ENCODE measurements around the gene OR2J1.
"Not testable (repeated sequence)": the region's sequence is repeated elsewhere in the genome, so short reads cannot be mapped to it uniquely, and the experiment has no call there.

OR2J1 gene

GRCh38 chr6:29099190-29099589 is at the start of gene OR2J1:
Gene OR2J1 (plus strand): TSS chr6:29099490. CDS start chr6:29100943, 1,453 bp downstream.
- DNase-seq (ENCODE audit: low spot score): no peak

GRCh38 chr6:29051680-29052079 is 47.6 kb upstream of the OR2J1 start:
- no peak for DNase-seq (ENCODE audit: low spot score)

- DNase-seq (ENCODE audit: low spot score): peak; percentile 30
Observed at GRCh38 chr6:29071831-29072723, 27.2 kb upstream of the OR2J1 start.

- no peak for DNase-seq (ENCODE audit: low spot score)
Observed at GRCh38 chr6:29079203-29079602, 20.1 kb upstream of the OR2J1 start.

- DNase-seq (ENCODE audit: low spot score): no peak
Observed at GRCh38 chr6:29081312-29081711, 18.0 kb upstream of the OR2J1 start.

- no peak for DNase-seq (ENCODE audit: low spot score)
Observed at GRCh38 chr6:29082457-29082856, 16.8 kb upstream of the OR2J1 start.

- no peak for DNase-seq (ENCODE audit: low spot score)
Observed at GRCh38 chr6:29087213-29087612, 12.1 kb upstream of the OR2J1 start, which contains the start of gene OR2B3. Gene OR2B3 (minus strand): TSS chr6:29087313. CDS start chr6:29087248, 65 bp downstream.

- DNase-seq (ENCODE audit: low spot score): no peak
Observed at GRCh38 chr6:29092957-29093356, 6.3 kb upstream of the OR2J1 start.

GRCh38 chr6:29097803-29098202 is 1.5 kb upstream of the OR2J1 start:
- DNase-seq (ENCODE audit: low spot score): no peak

- no peak for DNase-seq (ENCODE audit: low spot score)
Observed at GRCh38 chr6:29107758-29108157, 8.5 kb downstream of the OR2J1 start, which contains the start of gene OR2J3. Gene OR2J3 (plus strand): TSS chr6:29108058. CDS start chr6:29111891, 3,833 bp downstream.

- DNase-seq (ENCODE audit: low spot score): peak; percentile 2
Observed at GRCh38 chr6:29112135-29112534, 12.8 kb downstream of the OR2J1 start.

GRCh38 chr6:29114964-29115363 is 15.7 kb downstream of the OR2J1 start:
- DNase-seq (ENCODE audit: low spot score): not testable (repeated sequence)

- DNase-seq (ENCODE audit: low spot score): no peak
Observed at GRCh38 chr6:29129326-29130012, 30.2 kb downstream of the OR2J1 start.

- no peak for DNase-seq (ENCODE audit: low spot score)
Observed at GRCh38 chr6:29130644-29131043, 31.4 kb downstream of the OR2J1 start.

GRCh38 chr6:29131691-29132090 is 32.4 kb downstream of the OR2J1 start:
- no peak for DNase-seq (ENCODE audit: low spot score)

GRCh38 chr6:29137724-29138123 is 38.4 kb downstream of the OR2J1 start:
- DNase-seq (ENCODE audit: low spot score): no peak

- no peak for DNase-seq (ENCODE audit: low spot score)
Observed at GRCh38 chr6:29141606-29142005, 42.3 kb downstream of the OR2J1 start.

- DNase-seq (ENCODE audit: low spot score): no peak
Observed at GRCh38 chr6:29142309-29142708, 43.0 kb downstream of the OR2J1 start.

- no peak for DNase-seq (ENCODE audit: low spot score)
Observed at GRCh38 chr6:29146179-29146578, 46.9 kb downstream of the OR2J1 start.

GRCh38 chr6:29147074-29147473 is 47.8 kb downstream of the OR2J1 start:
- DNase-seq (ENCODE audit: low spot score): no peak

GRCh38 chr6:29149444-29149843 is 50.2 kb downstream of the OR2J1 start:
- not testable (repeated sequence) for DNase-seq (ENCODE audit: low spot score)

Data from SW480 (cell line).